ENCODE measurements around the gene KAT8. TPM values are rescaled to one million over a fixed set of nuclear protein-coding genes. Genes with fewer than 3 reads are reported as not detected.

KAT8 gene
- total and polyA plus RNA-seq, 9 of the 15 experiments (the other 6 are each of a cell fraction or from before 2014, with no cell fraction given) = 10.0 to 98.5 (median 76.4) TPM

- TF ChIP-seq CHD7 (IDR thresholded peaks at IDR 0.05; ENCODE audit: low read depth, low read length) (no peak), ZFP36 (IDR thresholded peaks at IDR 0.05; ENCODE audit: low read depth, low read length, partially characterized antibody) (peak; percentile 75), ZNF717 (CRISPR knock-in tag; IDR thresholded peaks at IDR 0.05) (0 out of 2 replicates have a peak, but pooled peaks have one; percentile 26), KDM2B (CRISPR knock-in tag; IDR thresholded peaks at IDR 0.05) (0 out of 2 replicates have a peak, but pooled peaks have one; percentile 15), SRSF9 (IDR thresholded peaks at IDR 0.05; ENCODE audit: borderline replicate concordance, low read depth, low read length) (no peak), SMARCA5 (IDR thresholded peaks at IDR 0.05) (peak; percentile 76; the same call in 1 of the 2 replicates), ZNF280A (IDR thresholded peaks at IDR 0.05; ENCODE audit: low read depth, partially characterized antibody) (no peak), MEF2D (tag; conservative IDR thresholded peaks at IDR 0.05; ENCODE audit: low read depth) (no peak), BRD9 (IDR thresholded peaks at IDR 0.05; ENCODE audit: low read depth, partially characterized antibody) (peak; percentile 62), ZNF3 (CRISPR knock-in tag; IDR thresholded peaks at IDR 0.05) (no peak), THRB (CRISPR knock-in tag; conservative IDR thresholded peaks at IDR 0.05) (no peak), MAZ (CRISPR knock-in tag; conservative IDR thresholded peaks at IDR 0.05 in 1 of 2, IDR thresholded peaks at IDR 0.05 in 1 of 2) (no peak), C11orf30 (IDR thresholded peaks at IDR 0.05; ENCODE audit: low read depth) (no peak), ZSCAN32 (CRISPR knock-in tag; IDR thresholded peaks at IDR 0.05) (no peak), RB1 (IDR thresholded peaks at IDR 0.05; ENCODE audit: low read depth) (no peak)
Measured at GRCh38 chr16:31179219-31179746, 61.8 kb downstream of the KAT8 start (continued).
